Left ventricle myocardium superior (tissue), 1 donor: ENCODE results near the gene TPK1. TPM values are rescaled to one million over a fixed set of nuclear protein-coding genes. Genes with fewer than 3 reads are reported as not detected.
"Not testable (repeated sequence)": the region's sequence is repeated elsewhere in the genome, so short reads cannot be mapped to it uniquely, and the experiment has no call there.

ENCODE experiments used
- ATAC-seq: fragments of 200-7000 bp; cut with Tn5 transposase; one replicate; pipeline ENCODE4 v1.9.1; 2020; ENCODE audit warnings: mild to moderate bottlenecking, moderate library complexity
- DNase-seq: peaks from one replicate; pipeline ENCODE4 v3.0.0-alpha.2; 2020
- intact Hi-C: fragments of 100-400 bp; cut with micrococcal nuclease; formaldehyde crosslinking; loops from one replicate; pipeline ENCODE4 v1.11.0; 2022
- total RNA-seq: library from RNA; stranded (reverse); fragmentation: NEBNext Ultra II Directional; extraction: Animal tissue kit (Norgen Biotek cat#: 25700); gene quantifications from one replicate; pipeline ENCODE4 v1.2.1, GENCODE V29; 2021
- donor health status: DM: no; HTN: yes; CAD: no; lungs with severe emphysema.

The TPK1 gene
- total RNA-seq, 1 donor from 2014 or later: 4.9 TPM

DNA sequence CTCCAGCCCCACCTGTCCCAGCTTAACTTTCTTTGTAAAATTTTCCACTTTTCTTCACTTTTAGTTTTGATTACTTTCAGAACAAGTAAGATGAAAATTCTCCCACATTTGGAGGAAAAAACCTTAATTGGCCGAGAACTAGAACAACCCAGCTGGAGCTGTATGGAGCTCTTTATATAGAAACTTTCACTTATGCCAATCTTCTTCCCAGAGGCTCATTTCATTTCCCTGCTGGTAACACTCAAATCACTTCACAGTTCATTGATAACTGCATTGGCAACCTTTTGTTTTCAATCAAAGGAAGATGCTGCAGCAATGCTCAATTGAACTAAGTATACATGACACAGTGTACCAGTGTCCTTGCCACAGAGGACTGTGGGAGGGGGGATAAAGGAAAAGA lies 256.2 kb downstream of the TPK1 start:
- DNase-seq (no peak), ATAC-seq (no peak)
- intact Hi-C loops: no loop called here

DNA sequence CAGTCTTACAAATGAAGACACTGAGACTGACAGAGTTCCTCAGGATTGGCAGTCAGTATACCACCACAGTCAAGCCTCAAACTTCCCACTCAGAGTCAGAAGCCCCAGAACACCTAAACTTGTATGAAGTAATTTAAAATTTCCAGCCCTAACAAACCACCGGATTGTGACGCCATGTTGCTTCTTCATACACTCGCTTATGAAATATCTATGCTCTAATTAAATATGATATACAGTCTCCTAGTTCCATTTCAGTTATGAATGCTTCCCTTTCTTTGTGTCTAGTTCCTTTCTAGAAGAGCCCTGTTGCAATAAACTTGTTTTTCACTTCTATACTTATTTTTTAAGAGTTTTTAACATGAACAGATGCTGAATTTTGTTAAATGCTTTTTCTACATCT lies 260.4 kb downstream of the TPK1 start:
- DNase-seq (no peak), ATAC-seq (no peak)
- intact Hi-C loops: no loop called here

DNA sequence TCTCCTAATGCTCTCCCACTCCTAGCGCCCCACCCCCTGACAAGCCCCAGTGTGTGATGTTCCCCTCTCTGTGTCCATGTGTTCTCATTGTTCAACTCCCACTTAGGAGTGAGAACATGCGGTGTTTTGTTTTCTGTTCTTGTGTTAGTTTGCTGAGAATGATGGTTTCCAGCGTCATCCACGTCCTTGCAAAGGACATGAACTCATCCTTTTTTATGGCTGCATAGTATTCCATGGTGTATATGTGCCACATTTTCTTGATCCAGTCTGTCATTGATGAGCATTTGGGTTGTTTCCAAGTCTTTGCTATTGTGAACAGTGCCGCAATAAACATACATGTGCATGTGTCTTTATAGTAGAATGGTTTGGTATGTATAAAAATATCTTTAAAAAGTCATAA lies 261.1 kb downstream of the TPK1 start:
- ATAC-seq, DNase-seq, intact Hi-C loops: not testable (repeated sequence)

DNA sequence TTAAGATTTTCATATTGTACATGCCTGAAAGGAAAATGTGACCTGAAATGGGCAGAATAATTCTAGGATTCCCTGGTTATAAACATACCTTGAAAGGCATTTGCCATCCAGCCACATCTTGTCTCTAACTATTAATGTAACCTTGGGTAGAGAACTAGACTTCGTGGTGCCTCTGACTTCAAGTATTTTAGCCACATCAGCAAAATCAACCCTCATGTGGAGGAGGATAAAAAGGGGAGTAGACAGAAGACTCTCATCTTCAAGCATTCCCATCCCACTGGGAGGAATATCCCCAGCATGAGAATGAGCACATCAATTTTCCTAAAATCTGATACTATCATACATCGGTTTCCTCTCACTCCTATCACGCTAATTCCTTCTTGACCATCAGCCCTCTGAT lies 267.6 kb downstream of the TPK1 start:
- no peak for DNase-seq
- ATAC-seq: no peak
- intact Hi-C loops: no loop called here

DNA sequence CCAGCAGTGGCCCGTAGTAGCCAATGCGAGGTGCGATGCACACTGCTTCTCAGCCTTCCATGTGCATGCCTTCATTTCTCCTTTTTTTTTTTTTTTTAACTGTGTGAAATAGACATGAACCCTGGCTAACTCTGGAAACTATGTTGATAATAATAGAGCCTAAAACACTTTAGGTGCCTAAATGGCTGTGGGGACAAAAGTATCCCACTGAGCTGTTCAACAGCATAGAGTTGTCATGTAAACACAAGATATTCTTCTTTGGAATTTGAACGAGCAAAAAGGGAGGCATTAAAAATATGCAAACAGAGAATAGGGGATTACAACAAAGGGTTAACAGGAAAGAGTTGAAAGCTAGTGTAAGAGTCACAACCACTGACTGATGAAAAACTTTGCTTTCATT lies 270.3 kb downstream of the TPK1 start:
- intact Hi-C loops: no loop called here
- ATAC-seq: no peak
- DNase-seq: no peak

DNA sequence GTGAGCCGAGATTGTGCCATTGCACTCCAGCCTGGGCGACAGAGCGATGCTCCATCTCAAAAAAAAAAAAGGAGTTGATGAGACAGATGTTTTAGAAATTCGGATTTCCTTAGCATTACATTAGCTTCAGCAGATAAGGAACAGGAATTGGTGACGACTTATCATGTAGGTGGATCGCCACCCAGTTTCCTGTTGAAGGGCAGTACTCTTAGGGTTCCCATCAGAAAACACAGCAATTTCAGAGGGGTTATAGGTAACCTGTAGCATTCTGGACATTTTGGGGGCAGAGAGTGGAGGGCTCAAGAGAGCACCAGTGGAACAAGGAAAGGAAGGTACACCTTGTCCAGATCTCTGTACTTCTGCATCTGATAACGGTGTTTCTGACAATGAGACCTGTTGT lies 286.0 kb downstream of the TPK1 start:
- no peak for DNase-seq
- intact Hi-C loops: no loop called here
- no peak for ATAC-seq

DNA sequence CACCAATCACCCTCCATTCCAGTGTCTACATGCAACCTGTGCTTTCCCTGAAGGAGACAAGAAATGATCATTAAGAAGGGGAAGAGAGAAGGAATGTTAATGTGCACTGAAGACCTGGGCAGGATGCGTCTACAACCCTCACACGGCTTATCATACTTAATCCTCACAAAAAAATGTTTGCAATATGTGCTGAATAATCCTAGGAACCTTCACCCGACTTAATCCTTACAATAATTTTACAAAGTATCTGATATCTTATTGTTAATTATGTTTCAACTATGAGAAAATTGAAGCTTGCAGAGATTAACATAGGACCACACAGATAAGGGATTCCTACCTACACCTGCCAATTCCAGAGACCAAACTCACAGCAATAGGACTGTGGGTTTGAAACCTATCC lies 287.3 kb downstream of the TPK1 start:
- ATAC-seq (no peak), DNase-seq (no peak)
- intact Hi-C loops: no loop called here

DNA sequence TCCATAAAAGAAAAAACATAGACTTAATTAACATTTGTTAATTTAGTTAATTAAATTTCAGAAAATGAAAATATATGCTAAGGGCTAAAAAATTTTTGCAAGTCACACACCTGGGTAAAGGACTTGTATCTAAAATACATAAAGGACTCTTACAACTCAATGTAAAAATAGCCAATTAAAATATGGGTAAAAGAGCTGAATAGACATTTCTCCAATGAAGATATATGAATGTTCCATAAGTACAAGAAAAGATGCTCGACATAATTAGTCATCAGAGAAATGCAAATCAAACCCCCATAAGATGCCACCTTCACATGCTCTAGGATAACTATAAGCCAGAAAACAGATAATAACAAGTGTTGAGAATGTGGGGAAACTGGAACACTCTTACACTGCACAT lies 288.0 kb downstream of the TPK1 start:
- DNase-seq: no peak
- ATAC-seq: no peak
- intact Hi-C loops: no loop called here

DNA sequence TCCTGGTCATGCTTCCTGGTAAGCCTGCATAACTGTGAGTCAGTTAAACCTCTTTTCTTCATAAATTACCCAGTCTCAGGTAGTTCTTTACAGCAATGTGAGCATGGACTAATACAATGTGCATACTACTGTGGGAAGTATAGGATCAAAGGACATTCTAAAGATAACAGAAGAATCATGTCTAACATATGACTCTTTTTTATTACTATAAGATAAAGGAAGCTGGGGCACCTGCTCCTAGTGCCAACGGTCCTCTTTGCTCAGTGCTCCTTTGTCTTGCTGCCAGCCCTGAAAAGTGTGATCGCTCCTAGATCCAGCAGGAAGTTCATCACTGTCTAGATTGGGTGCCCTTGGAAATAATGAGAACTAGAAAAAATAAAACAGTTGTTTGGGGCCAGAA lies 289.1 kb downstream of the TPK1 start:
- intact Hi-C loops: no loop called here
- DNase-seq: no peak
- ATAC-seq: no peak

DNA sequence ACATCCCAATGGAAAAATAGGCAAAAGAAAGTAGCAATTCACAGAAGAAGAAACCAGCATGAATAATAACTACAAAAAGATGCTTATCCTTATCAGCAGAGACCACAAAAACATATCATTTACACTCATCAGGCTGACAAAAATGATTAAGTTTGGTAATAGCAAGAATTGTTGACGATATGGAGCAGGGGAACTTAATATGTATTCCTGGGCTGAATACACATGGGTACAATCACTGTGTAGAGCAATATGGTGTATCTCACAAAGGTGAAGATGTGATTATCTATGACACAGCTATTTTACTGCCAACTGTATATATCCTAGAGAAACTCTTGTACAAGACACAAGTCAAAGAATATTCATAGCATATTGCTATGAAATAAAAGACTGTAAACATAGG lies 290.5 kb downstream of the TPK1 start:
- intact Hi-C loops: no loop called here
- ATAC-seq: no peak
- DNase-seq: no peak

DNA sequence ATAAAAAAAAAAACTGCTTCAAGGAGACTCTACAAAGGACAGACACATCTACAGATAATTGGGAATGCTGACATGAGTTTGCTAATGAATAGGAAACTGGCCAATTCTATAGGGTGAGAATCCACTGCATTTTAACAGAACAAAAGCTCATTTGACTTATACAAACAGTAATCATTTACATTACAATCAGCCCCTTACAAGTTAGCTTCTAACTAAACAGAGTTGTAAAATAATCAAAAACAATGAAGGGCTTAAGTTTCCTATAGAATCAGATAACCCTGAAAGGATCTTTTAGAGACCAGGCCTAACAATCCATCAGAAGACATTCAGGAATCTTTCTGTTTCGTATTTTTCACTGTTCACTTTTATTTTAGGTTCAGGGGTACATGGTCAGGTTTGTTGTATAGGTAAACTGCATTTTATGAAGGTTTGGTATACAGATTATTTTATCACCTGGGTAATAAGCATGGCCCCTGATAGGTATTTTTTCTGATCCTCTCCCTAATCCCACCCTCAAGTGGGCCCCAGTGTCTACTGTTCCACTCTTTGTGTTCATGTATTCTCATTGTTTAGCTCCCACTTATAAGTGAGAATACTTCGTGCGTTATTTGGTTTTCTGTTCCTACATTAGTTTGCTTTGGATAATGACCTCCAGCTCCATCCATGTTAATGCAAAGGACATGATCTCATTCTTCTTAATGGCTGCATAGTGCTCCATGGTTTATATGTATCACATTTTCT lies 301.0 kb downstream of the TPK1 start:
- no peak for DNase-seq
- ATAC-seq: no peak
- intact Hi-C loops: no loop called here

DNA sequence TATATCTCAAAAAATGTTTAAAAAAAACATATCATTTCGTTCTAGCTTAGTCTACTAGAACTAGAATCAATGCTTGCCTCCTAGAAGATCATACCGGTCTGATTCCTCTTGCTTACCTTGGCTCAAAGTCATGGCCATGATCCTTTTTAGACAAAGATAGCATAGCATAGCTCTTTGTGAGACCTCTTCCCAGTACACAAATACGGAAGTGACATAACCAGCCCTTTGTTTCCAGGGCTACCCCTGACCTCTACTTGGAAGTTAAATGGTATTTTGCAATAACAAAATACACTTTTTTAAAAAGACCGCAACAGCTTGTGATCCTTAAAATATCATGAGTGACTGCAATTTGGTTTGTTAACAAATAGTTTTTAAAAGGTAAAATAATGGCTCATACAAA lies 301.7 kb downstream of the TPK1 start:
- intact Hi-C loops: no loop called here

DNA sequence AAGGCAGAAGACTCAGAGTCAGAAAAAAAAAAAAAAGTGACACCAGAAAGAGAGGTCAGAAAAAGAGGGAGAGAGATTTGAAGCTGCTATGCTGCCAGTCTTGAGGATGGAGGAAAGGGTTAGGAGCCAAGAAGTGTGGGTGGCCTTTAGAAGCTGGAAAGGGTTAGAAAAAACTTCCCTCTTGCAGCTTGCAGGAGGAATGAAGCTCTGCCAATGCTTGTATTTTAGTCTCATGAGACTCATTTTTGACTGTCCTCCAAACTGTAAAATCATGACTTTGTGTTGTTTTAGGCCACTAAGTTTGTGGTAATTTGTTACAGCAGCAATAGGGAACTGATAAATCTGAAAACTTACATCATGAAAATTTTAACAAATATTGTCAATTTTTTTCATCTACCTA lies 304.7 kb downstream of the TPK1 start:
- DNase-seq (no peak), ATAC-seq (no peak)
- intact Hi-C loops: no loop called here

More for the DNA sequence above, 301.7 kb downstream of the TPK1 start:
- no peak for ATAC-seq
- DNase-seq: no peak

DNA sequence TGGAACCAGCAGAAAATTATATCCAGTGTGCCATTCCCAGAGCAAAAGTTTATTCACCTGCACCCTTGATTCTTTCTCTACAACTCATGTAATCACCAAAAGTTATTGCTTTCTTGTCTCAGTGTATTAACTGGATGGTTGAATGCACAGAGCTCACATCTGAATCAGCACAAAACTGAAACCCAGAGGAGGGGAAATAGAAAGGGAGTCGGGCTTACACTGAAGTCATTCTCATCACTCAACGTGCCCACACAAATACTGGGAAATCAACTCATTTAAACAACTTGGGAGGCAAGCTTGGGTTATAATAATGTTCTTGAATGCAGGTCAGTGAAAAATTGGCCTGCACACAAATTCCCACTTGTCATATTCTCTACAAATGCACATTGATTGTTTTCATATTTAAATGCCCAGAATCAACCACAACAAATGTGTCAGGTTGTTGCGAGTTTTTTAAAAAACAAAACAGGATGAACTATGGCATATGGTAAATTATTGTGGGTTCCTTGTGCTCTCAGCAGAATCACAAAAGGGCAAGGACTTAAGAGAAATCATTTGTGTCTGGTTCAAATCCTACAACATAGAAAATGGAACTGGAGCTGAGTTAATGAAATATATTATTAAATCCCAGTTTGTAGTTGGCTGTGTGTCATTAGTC lies 306.5 kb downstream of the TPK1 start:
- ATAC-seq: no peak
- no peak for DNase-seq
- intact Hi-C loops: no loop called here

DNA sequence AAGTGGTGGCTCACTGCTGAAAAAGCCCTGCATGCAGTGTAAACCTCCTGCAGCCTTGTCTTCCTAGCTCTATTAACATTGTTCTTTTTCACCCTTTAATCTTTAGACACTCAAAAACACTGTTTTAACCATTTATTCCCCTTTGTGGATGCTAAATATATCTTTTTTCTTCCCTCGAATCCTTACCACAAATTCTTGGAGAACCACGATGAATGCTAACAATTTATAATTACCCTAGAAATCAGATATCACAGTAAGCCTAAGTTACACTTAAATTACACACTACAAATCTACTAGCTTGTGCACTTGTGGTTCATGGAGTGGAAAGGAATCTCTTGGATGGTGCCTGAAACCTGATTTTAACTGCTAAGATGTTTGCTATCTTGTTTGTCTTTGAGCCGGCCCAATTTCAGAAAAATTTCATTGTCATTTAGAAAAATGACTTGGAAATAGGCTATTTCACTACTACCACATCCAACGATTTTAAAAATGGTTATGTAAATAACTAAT lies 307.3 kb downstream of the TPK1 start:
- no peak for DNase-seq
- ATAC-seq: no peak
- intact Hi-C loops: no loop called here

DNA sequence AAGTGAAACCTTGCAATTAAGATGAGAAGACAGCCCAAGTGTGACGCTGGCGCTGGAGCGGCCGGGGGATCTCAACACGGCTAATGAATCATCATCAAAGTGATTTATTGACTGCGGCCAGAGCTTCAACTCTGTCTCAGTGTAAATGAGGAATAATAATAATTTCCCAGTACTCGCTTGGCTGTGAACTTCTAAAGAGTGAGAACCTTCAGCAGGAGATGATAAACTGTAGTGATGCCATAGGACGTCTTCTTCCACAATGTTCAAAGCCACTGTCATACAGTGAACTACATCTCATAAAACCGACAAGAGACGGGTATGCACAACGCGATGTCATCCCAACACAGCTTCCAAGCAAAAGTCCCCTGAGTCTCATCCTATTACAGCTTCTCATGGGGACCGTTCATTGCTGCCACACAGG lies 308.8 kb downstream of the TPK1 start:
- DNase-seq (no peak), ATAC-seq (no peak)
- intact Hi-C loops: no loop called here

DNA sequence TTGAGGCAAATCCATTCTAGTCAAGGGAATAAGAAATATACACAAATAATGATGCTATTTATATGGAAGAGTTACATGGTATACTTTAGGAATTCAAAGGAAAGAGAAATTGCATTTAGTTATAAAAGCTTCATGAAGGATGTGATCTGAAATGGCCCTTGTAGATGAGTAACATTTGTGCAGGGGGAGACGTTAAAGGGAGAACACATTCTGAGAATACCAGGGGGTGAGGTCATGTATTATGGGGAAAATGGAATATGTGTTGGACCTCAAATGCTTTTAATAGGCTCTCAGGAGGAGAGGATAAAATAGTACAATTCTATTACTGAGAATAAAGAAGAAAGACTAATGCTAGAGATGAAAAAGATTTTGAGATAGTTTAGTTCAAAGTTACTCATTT lies 309.9 kb downstream of the TPK1 start:
- ATAC-seq: no peak
- intact Hi-C loops: no loop called here
- DNase-seq: no peak

DNA sequence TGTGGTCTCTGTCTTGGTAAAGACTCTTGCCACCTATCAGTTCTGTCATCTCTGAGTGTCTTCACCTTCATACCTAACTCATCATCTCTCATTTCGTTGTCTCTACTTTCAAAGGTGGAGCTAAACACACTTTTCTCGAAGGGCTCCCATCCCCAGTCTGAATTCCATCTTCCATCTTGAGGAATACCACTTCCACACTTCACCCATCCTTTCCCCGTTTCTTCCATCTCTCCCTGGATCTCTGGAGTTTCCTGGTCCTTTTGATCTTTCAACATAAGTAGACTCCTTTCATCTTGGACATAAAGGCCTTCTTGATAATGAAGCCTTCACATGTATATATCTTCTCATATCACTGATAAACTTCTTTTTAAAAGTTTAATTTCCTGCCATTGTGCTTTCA lies 311.6 kb downstream of the TPK1 start:
- ATAC-seq: no peak
- intact Hi-C loops: no loop called here

DNA sequence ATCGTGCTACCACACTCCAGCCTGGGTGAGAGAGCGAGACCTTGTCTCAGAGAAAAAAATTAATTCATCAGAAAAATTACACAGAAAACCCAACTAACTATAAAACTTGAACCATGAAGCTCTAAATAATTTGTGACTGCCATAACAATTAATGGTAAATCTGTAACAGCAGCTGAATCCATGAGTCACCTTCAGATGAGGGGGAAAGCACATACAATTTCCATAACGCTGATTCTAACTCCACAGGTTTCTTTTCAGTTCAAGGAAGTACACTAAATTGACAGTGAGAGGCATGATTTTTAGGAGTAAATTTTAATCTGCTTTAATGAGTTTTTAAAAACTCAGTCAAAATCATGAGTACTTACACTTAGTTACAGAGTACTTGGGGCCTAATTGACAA lies 312.2 kb downstream of the TPK1 start:
- DNase-seq (no peak), ATAC-seq (no peak)
- intact Hi-C loops: no loop called here

More for the DNA sequence above, 311.6 kb downstream of the TPK1 start:
- DNase-seq: no peak

DNA sequence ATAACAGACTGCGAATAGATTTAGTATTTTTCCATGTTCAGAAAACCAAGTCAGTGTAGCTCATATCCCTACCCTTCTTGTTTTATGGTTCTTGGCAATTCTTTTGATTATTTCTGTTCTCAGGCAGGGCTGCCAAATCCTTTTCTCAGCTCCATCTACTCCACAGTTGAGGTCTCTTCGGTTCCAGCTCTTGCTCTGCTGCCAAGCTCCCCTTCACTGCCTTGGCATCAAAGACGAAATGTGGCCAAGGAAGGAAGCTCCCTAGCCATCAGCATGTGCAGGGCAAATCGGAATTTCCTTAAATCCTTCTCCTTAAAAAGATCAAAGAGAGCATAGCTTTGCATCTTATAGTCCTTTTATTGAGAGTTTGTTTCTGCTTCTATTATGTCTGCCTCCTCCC lies 315.9 kb downstream of the TPK1 start:
- ATAC-seq: no peak
- intact Hi-C loops: no loop called here
- no peak for DNase-seq

DNA sequence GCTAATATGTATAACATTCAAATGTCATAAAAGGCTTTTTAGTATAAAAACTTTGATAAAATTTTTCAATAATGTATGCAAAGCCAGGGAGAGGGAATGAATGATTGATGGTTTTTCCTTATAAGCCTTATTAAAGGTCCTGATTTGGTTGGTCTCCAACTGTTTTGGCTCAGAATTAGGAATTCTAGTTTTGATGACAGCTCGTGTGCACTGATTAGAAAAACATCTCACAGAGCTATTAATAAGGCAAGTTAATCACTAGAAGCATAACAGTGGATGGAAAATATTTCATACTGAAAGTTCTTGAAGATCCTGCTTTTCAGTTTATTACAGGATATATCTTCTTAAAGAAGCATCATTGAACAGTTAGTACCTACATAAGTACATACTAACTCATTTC lies 317.5 kb downstream of the TPK1 start:
- ATAC-seq (no peak), DNase-seq (no peak)
- intact Hi-C loops: no loop called here
